HG03520 (cell line): ENCODE measurements around the gene HAVCR2.
"Not testable (repeated sequence)": the region's sequence is repeated elsewhere in the genome, so short reads cannot be mapped to it uniquely, and the experiment has no call there.

Experiments
- ATAC-seq: cut with Tn5 transposase; IDR thresholded peaks from one replicate; pipeline ENCODE4 v1.9.1; 2021; ENCODE audit warnings: mild to moderate bottlenecking, moderate library complexity; ENCODE audit not compliant: unreplicated experiment

The HAVCR2 gene

DNA sequence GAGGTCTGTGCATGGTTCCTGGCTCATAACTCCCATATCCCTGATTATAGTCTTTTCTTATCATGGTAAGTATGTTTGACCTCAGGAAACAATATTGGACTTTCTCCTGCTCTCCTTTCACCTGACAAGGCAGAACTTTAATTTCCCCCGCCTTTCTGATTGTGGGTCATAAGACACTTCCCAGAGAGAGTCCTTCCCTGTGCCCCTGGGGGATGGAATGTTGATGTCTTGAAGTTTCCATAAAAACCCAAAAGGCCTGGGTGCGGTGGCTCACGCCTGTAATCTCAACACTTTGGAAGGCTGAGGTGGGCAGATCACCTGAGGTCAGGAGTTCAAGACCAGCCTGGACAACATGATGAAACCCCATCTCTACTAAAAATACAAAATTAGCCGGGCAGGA is 61.8 kb downstream of the HAVCR2 start:
- ATAC-seq: not testable (repeated sequence)

- ATAC-seq: no peak
Observed at GRCh38 chr5:157046041-157046440, 62.8 kb downstream of the HAVCR2 start.

- no peak for ATAC-seq
Observed at GRCh38 chr5:157045601-157046000, 63.2 kb downstream of the HAVCR2 start.

GRCh38 chr5:157038568-157039187 is 70.2 kb downstream of the HAVCR2 start:
- no peak for ATAC-seq
